Liver (tissue), 9 donors: Measurements from ENCODE around the gene GAD1. TPM values are rescaled to one million over a fixed set of nuclear protein-coding genes. Genes with fewer than 3 reads are reported as not detected.

Experiments
- DNase-seq: peaks from one replicate; pipeline ENCODE4 v3.0.0-alpha.2; 2017; ENCODE audit warnings: low spot score
- H3K27ac ChIP-seq, 2 donors: one replicate each; pipeline ENCODE4 v1.7.0; 2013; ENCODE audit warnings: inconsistent platforms in 2 of 2, low read length in 2 of 2, control low read depth in 1 of 2, low read depth in 1 of 2, mild to moderate bottlenecking in 1 of 2
- H3K27me3 ChIP-seq, 4 donors: one replicate each; pipeline versions ENCODE4 v1.6.1 to v1.7.0; 2013; ENCODE audit warnings: low read length in 3 of 4, inconsistent platforms in 1 of 4, mild to moderate bottlenecking in 1 of 4, moderate library complexity in 1 of 4; ENCODE audit not compliant: control insufficient read depth in 4 of 4, insufficient read depth in 4 of 4
- H3K36me3 ChIP-seq, 4 donors: one replicate each; pipeline versions ENCODE4 v1.6.1 to v1.7.0; 2013; ENCODE audit warnings: low read length in 3 of 4, mild to moderate bottlenecking in 3 of 4, low read depth in 1 of 4, moderate library complexity in 1 of 4; ENCODE audit not compliant: control insufficient read depth in 4 of 4, insufficient read depth in 3 of 4
- H3K4me1 ChIP-seq, 4 donors: one replicate each; pipeline versions ENCODE4 v1.6.1 to v1.7.0; 2013; ENCODE audit warnings: low read length in 3 of 4, mild to moderate bottlenecking in 3 of 4, moderate library complexity in 1 of 4; ENCODE audit not compliant: control insufficient read depth in 4 of 4, insufficient read depth in 4 of 4
- H3K4me3 ChIP-seq, 3 donors: one replicate each; pipeline versions ENCODE4 v1.6.1 to v1.7.0; 2013; ENCODE audit warnings: low read length in 3 of 3, control low read depth in 1 of 3, low read depth in 1 of 3, mild to moderate bottlenecking in 1 of 3
- H3K9ac ChIP-seq, 2 donors: one replicate each; pipeline ENCODE4 v1.7.0; 2013; ENCODE audit warnings: low read length in 2 of 2, mild to moderate bottlenecking in 2 of 2, moderate library complexity in 2 of 2, control low read depth in 1 of 2, low read depth in 1 of 2
- H3K9me3 ChIP-seq, 4 donors: one replicate each; pipeline versions ENCODE4 v1.6.1 to v1.7.0; 2013; ENCODE audit warnings: low read length in 3 of 4; ENCODE audit not compliant: control insufficient read depth in 4 of 4
- EGR1 ChIP-seq, 2 donors: IDR thresholded peaks; 2 replicates each; pipeline ENCODE4 v1.6.1; 2016 to 2018; ENCODE audit warnings: antibody characterized with exemption in 2 of 2, low read depth in 2 of 2
- FOXA1 ChIP-seq: IDR thresholded peaks from 2 replicates; pipeline ENCODE4 v1.6.1; 2016; ENCODE audit warnings: antibody characterized with exemption
- FOXA2 ChIP-seq: IDR thresholded peaks from 2 replicates; pipeline ENCODE4 v1.6.1; 2016; ENCODE audit warnings: antibody characterized with exemption
- GABPA ChIP-seq, 2 donors: IDR thresholded peaks in 1 of 2; conservative IDR thresholded peaks in 1 of 2; 2 replicates each; pipeline ENCODE4 v1.6.1; 2016; ENCODE audit warnings: antibody characterized with exemption in 2 of 2, mild to moderate bottlenecking in 1 of 2, moderate library complexity in 1 of 2
- HNF4A ChIP-seq, 2 donors: conservative IDR thresholded peaks; 2 replicates each; pipeline ENCODE4 v1.6.1; 2016; ENCODE audit warnings: antibody characterized with exemption in 2 of 2, mild to moderate bottlenecking in 2 of 2
- HNF4G ChIP-seq: IDR thresholded peaks from 2 replicates; pipeline ENCODE4 v1.6.1; 2016; ENCODE audit warnings: antibody characterized with exemption
- JUND ChIP-seq, 2 donors: IDR thresholded peaks; 2 replicates each; pipeline ENCODE4 v1.6.1; 2016; ENCODE audit warnings: antibody characterized with exemption in 2 of 2
- NR2F2 ChIP-seq: IDR thresholded peaks from 2 replicates; pipeline ENCODE4 v1.6.1; 2016; ENCODE audit warnings: antibody characterized with exemption
- RAD21 ChIP-seq, 2 donors: IDR thresholded peaks; 2 replicates each; pipeline ENCODE4 v1.6.1; 2016; ENCODE audit warnings: antibody characterized with exemption in 2 of 2, mild to moderate bottlenecking in 2 of 2
- RXRA ChIP-seq, 2 donors: IDR thresholded peaks; 2 replicates each; pipeline ENCODE4 v1.6.1; 2017 to 2018; ENCODE audit warnings: antibody characterized with exemption in 2 of 2, mild to moderate bottlenecking in 1 of 2
- SP1 ChIP-seq: IDR thresholded peaks from 2 replicates; pipeline ENCODE4 v1.6.1; 2018; ENCODE audit warnings: antibody characterized with exemption, mild to moderate bottlenecking
- TAF1 ChIP-seq: conservative IDR thresholded peaks from 2 replicates; pipeline ENCODE4 v1.6.1; 2016; ENCODE audit warnings: antibody characterized with exemption, mild to moderate bottlenecking
- YY1 ChIP-seq: IDR thresholded peaks from 2 replicates; pipeline ENCODE4 v1.6.1; 2016; ENCODE audit warnings: antibody characterized with exemption, mild to moderate bottlenecking
- WGBS: extraction: QIAGEN DNeasy Blood & Tissue Kit; methylation state at CpG from one replicate; pipeline ENCODE4 v1.1.7; 2013; 5-methylcytosine and 5-hydroxymethylcytosine counted together
- polyA plus RNA-seq, 2 donors: library from polyadenylated mRNA; stranded (reverse) in 1 of 2; unstranded in 1 of 2; fragments of 200-250 nt in 1 of 2; fragments of >200 nt in 1 of 2; fragmentation: Nextera tagmentation in 1 of 2; extraction: Ambion mirVana in 1 of 2; gene quantifications; one replicate each; pipeline versions ENCODE4 v1.2.1 to v1.2.3, GENCODE V29; 2013 to 2015
- total RNA-seq, 2 donors: library from RNA; depleted of rRNA; stranded (reverse); fragments of >200 nt; gene quantifications; one replicate each; pipeline ENCODE4 v1.2.3, GENCODE V29; 2014
- TF ChIP-seq, protein P1 (sequence below): IDR thresholded peaks from 2 replicates; pipeline ENCODE4 v1.6.1; 2016; ENCODE audit warnings: antibody characterized with exemption
- TF ChIP-seq, protein P2 (sequence below): IDR thresholded peaks from 2 replicates; pipeline ENCODE4 v1.6.1; 2016; ENCODE audit warnings: antibody characterized with exemption
- TF ChIP-seq, protein P3 (sequence below): IDR thresholded peaks from 2 replicates; pipeline ENCODE4 v1.6.1; 2016; ENCODE audit warnings: antibody characterized with exemption
- TF ChIP-seq, protein P4 (sequence below): fragments of 150-350 bp; IDR thresholded peaks from 2 replicates; pipeline ENCODE4 v1.5.1; 2017; ENCODE audit warnings: improper control_type of control experiment, low read depth, low read length; ENCODE audit not compliant: missing input control
- TF ChIP-seq, protein P5 (sequence below): IDR thresholded peaks from 2 replicates; pipeline ENCODE4 v1.6.1; 2016; ENCODE audit warnings: antibody characterized with exemption, mild to moderate bottlenecking
- donor health status: healthy.
- donor health status: healthy.
- donor health status: healthy.
- donor health status: healthy.
- donor health status: healthy.

Gene GAD1
- total and polyA plus RNA-seq, 4 donors = 0.08 to 0.19 TPM; not detected in 2

DNA sequence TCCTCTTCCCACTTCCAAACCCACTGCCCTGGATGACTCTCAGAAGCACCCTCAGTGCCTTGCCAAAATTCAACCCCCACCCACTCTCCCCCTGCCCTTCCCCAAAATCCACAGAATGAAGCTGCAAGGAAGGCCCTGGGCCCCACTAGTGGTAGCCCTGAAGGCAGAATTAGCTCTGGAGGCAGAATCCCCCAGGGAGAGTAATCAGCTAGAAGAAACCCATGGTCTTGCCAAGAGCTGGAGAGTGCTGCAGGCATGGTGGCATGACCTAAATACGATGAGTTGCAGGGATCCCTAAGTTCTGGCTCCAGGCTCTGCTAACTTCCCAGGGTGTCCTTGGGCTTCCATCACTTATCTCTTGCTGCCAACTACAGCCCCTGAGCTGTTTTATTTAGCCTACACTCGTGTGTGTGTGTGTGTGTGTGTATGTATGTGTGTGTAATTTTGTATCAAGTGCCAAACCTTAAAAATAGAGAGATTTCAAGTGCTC, 7.9 kb downstream of the GAD1 start:
- 65% methylated on average over 2 of the region's 2 CpGs for WGBS
- Histone ChIP-seq H3K4me1 (peaks cover 8 to 39% (median 37%) of the 10 kb centered on the region in 4 donors), H3K27ac (no peak overlapping the region), H3K4me3 (no peak overlapping the region), H3K36me3 (no peaks in the 10 kb centered on the region), H3K27me3 (peaks cover 0 to 21% (median 13%) of the 10 kb centered on the region in 4 donors), H3K9me3 (no peaks in the 10 kb centered on the region), H3K9ac (no peak overlapping the region)
- TF ChIP-seq GABPA (IDR thresholded peaks at IDR 0.05 in 1 of 2, conservative IDR thresholded peaks at IDR 0.05 in 1 of 2) = no peak
- TF ChIP-seq, protein P1, sequence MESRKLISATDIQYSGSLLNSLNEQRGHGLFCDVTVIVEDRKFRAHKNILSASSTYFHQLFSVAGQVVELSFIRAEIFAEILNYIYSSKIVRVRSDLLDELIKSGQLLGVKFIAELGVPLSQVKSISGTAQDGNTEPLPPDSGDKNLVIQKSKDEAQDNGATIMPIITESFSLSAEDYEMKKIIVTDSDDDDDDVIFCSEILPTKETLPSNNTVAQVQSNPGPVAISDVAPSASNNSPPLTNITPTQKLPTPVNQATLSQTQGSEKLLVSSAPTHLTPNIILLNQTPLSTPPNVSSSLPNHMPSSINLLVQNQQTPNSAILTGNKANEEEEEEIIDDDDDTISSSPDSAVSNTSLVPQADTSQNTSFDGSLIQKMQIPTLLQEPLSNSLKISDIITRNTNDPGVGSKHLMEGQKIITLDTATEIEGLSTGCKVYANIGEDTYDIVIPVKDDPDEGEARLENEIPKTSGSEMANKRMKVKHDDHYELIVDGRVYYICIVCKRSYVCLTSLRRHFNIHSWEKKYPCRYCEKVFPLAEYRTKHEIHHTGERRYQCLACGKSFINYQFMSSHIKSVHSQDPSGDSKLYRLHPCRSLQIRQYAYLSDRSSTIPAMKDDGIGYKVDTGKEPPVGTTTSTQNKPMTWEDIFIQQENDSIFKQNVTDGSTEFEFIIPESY = no peak
- no peak for TF ChIP-seq FOXA1
- no peak for TF ChIP-seq HNF4G
- no peak for TF ChIP-seq FOXA2
- TF ChIP-seq NR2F2 = no peak
- TF ChIP-seq EGR1 (IDR thresholded peaks at IDR 0.05; ENCODE audit: low read depth in 2 of 2) = no peak
- no peak for TF ChIP-seq TAF1
- TF ChIP-seq, protein P2, sequence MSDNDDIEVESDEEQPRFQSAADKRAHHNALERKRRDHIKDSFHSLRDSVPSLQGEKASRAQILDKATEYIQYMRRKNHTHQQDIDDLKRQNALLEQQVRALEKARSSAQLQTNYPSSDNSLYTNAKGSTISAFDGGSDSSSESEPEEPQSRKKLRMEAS = no peak
- no peak for TF ChIP-seq JUND (IDR thresholded peaks at IDR 0.05)
- no peak for TF ChIP-seq RAD21 (IDR thresholded peaks at IDR 0.05)
- no peak for TF ChIP-seq YY1
- TF ChIP-seq, protein P3, sequence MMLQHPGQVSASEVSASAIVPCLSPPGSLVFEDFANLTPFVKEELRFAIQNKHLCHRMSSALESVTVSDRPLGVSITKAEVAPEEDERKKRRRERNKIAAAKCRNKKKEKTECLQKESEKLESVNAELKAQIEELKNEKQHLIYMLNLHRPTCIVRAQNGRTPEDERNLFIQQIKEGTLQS = no peak
- TF ChIP-seq RXRA (IDR thresholded peaks at IDR 0.05) = no peak
- TF ChIP-seq SP1 = no peak
- TF ChIP-seq, protein P4, sequence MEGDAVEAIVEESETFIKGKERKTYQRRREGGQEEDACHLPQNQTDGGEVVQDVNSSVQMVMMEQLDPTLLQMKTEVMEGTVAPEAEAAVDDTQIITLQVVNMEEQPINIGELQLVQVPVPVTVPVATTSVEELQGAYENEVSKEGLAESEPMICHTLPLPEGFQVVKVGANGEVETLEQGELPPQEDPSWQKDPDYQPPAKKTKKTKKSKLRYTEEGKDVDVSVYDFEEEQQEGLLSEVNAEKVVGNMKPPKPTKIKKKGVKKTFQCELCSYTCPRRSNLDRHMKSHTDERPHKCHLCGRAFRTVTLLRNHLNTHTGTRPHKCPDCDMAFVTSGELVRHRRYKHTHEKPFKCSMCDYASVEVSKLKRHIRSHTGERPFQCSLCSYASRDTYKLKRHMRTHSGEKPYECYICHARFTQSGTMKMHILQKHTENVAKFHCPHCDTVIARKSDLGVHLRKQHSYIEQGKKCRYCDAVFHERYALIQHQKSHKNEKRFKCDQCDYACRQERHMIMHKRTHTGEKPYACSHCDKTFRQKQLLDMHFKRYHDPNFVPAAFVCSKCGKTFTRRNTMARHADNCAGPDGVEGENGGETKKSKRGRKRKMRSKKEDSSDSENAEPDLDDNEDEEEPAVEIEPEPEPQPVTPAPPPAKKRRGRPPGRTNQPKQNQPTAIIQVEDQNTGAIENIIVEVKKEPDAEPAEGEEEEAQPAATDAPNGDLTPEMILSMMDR = no peak
- TF ChIP-seq, protein P5, sequence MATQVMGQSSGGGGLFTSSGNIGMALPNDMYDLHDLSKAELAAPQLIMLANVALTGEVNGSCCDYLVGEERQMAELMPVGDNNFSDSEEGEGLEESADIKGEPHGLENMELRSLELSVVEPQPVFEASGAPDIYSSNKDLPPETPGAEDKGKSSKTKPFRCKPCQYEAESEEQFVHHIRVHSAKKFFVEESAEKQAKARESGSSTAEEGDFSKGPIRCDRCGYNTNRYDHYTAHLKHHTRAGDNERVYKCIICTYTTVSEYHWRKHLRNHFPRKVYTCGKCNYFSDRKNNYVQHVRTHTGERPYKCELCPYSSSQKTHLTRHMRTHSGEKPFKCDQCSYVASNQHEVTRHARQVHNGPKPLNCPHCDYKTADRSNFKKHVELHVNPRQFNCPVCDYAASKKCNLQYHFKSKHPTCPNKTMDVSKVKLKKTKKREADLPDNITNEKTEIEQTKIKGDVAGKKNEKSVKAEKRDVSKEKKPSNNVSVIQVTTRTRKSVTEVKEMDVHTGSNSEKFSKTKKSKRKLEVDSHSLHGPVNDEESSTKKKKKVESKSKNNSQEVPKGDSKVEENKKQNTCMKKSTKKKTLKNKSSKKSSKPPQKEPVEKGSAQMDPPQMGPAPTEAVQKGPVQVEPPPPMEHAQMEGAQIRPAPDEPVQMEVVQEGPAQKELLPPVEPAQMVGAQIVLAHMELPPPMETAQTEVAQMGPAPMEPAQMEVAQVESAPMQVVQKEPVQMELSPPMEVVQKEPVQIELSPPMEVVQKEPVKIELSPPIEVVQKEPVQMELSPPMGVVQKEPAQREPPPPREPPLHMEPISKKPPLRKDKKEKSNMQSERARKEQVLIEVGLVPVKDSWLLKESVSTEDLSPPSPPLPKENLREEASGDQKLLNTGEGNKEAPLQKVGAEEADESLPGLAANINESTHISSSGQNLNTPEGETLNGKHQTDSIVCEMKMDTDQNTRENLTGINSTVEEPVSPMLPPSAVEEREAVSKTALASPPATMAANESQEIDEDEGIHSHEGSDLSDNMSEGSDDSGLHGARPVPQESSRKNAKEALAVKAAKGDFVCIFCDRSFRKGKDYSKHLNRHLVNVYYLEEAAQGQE = no peak
- TF ChIP-seq HNF4A (conservative IDR thresholded peaks at IDR 0.05) = no peak
- no peak for DNase-seq
